PC-9 (cell line): ENCODE results near the gene CYS1. TPM values are rescaled to one million over a fixed set of nuclear protein-coding genes. Genes with fewer than 3 reads are reported as not detected.

ENCODE experiments used
- BruUV-seq: library from RNA; stranded (reverse); fragments of 400-500 nt; replicated peaks from 2 replicates; lab custom pipeline; 2021; lab: Mats Ljungman, UMichigan
- CTCF ChIA-PET: fragments of 300-600 bp; sonication (Branson Sonifier 250); formaldehyde crosslinking; loops from one replicate; lab custom pipeline; 2022; ENCODE audit warnings: antibody characterized with exemption; lab: Charles Lee
- POLR2A ChIA-PET: fragments of 300-600 bp; sonication (Branson Sonifier 250); formaldehyde crosslinking; loops from one replicate; lab custom pipeline; 2022; ENCODE audit warnings: antibody characterized with exemption; ENCODE audit not compliant: unreplicated experiment; lab: Charles Lee
- DNase-seq, 2 experiments: peaks; one replicate each; pipeline versions ENCODE4 v3.0.0 to v3.0.0-alpha.2; 2015 to 2022; ENCODE audit warnings: mixed read lengths in 1 of 2
- H2AFZ ChIP-seq: fragments of 200-600 bp; sonication (generic); 2 replicates; pipeline ENCODE4 v1.8.1; 2017; ENCODE audit warnings: antibody characterized with exemption
- H3F3A ChIP-seq: fragments of 200-600 bp; sonication (generic); 2 replicates; pipeline ENCODE4 v1.8.1; 2017; ENCODE audit warnings: antibody characterized with exemption, mild to moderate bottlenecking, low read depth; ENCODE audit not compliant: insufficient read depth
- H3K27ac ChIP-seq: fragments of 200-600 bp; sonication (generic); 2 replicates; pipeline ENCODE4 v1.6.1; 2016; ENCODE audit warnings: mixed run types
- H3K27me3 ChIP-seq: fragments of 200-600 bp; sonication (generic); 2 replicates; pipeline ENCODE4 v1.6.1; 2016; ENCODE audit warnings: low read depth, mixed run types; ENCODE audit not compliant: insufficient read depth
- H3K36me3 ChIP-seq: fragments of 200-600 bp; sonication (generic); 2 replicates; pipeline ENCODE4 v1.6.1; 2016; ENCODE audit warnings: low read depth, mixed run types
- H3K4me1 ChIP-seq: fragments of 200-600 bp; sonication (generic); replicated peaks from 2 replicates; pipeline ENCODE4 v1.6.1; 2016; ENCODE audit warnings: mixed run types; ENCODE audit not compliant: insufficient read depth
- H3K4me2 ChIP-seq: fragments of 200-600 bp; sonication (generic); 2 replicates; pipeline ENCODE4 v1.6.1; 2017; ENCODE audit warnings: mixed run types
- H3K4me3 ChIP-seq: fragments of 200-600 bp; sonication (generic); 2 replicates; pipeline ENCODE4 v1.6.1; 2016; ENCODE audit warnings: mixed run types
- H3K79me2 ChIP-seq: fragments of 200-600 bp; sonication (generic); 2 replicates; pipeline ENCODE4 v1.6.1; 2017; ENCODE audit warnings: low read depth, mixed run types
- H3K9me2 ChIP-seq: fragments of 200-600 bp; sonication (generic); 2 replicates; pipeline ENCODE4 v1.8.1; 2017; ENCODE audit warnings: mild to moderate bottlenecking; ENCODE audit not compliant: insufficient read depth
- H3K9me3 ChIP-seq: fragments of 200-600 bp; sonication (generic); 2 replicates; pipeline ENCODE4 v1.8.1; 2016; ENCODE audit warnings: low read depth; ENCODE audit not compliant: insufficient read depth
- H4K20me1 ChIP-seq: fragments of 200-600 bp; sonication (generic); 2 replicates; pipeline ENCODE4 v1.8.1; 2017; ENCODE audit not compliant: insufficient read depth
- EZH2 ChIP-seq: fragments of 200-600 bp; sonication (generic); IDR thresholded peaks from 2 replicates; pipeline ENCODE4 v1.8.0; 2017; ENCODE audit warnings: antibody characterized with exemption, low read depth
- intact Hi-C: fragments of 100-400 bp; cut with micrococcal nuclease; formaldehyde crosslinking; loops from one replicate; pipeline ENCODE4 v1.10.0; 2022; ENCODE audit not compliant: unreplicated experiment
- total RNA-seq: library from RNA; stranded (reverse); gene quantifications from 2 replicates; pipeline ENCODE4 v1.2.3, GENCODE V29; 2021
- TF ChIP-seq, protein P1 (sequence below): fragments of 200-600 bp; sonication (generic); conservative IDR thresholded peaks from 2 replicates; pipeline ENCODE4 v1.6.1; 2017; ENCODE audit warnings: mixed run types, antibody characterized with exemption, mild to moderate bottlenecking, moderate library complexity

Gene CYS1
- total RNA-seq, 1 experiment from 2014 or later, result 0.61 TPM

GRCh38 chr2:10067881-10068280 is 12.3 kb downstream of the CYS1 start:
- Histone ChIP-seq H4K20me1 (no peaks in the 10 kb centered on the region), H3K4me3 (no peak overlapping the region), H2AFZ (no peak overlapping the region), H3K27ac (no peak overlapping the region), H3K27me3 (no peaks in the 10 kb centered on the region), H3K4me1 (no peaks in the 10 kb centered on the region), H3K9me2 (no peaks in the 10 kb centered on the region), H3K79me2 (no peaks in the 10 kb centered on the region), H3F3A (no peaks in the 10 kb centered on the region), H3K9me3 (no peaks in the 10 kb centered on the region), H3K36me3 (no peaks in the 10 kb centered on the region), H3K4me2 (no peak overlapping the region)
- BruUV-seq, result no TSS peak
- no peak for DNase-seq
- ChIA-PET POLR2A (interaction anchor here (0.8 kb wide), 1 partner anchor 1832 kb away, joined by 3 read pairs; no protein-coding TSS in a partner anchor), CTCF (interaction anchor here (0.7 kb wide), 1 partner anchor 292 kb away, joined by 10 read pairs; no protein-coding TSS in a partner anchor)
- intact Hi-C loops, result no loop called here
- no peak for TF ChIP-seq EZH2
- TF ChIP-seq, protein P1, sequence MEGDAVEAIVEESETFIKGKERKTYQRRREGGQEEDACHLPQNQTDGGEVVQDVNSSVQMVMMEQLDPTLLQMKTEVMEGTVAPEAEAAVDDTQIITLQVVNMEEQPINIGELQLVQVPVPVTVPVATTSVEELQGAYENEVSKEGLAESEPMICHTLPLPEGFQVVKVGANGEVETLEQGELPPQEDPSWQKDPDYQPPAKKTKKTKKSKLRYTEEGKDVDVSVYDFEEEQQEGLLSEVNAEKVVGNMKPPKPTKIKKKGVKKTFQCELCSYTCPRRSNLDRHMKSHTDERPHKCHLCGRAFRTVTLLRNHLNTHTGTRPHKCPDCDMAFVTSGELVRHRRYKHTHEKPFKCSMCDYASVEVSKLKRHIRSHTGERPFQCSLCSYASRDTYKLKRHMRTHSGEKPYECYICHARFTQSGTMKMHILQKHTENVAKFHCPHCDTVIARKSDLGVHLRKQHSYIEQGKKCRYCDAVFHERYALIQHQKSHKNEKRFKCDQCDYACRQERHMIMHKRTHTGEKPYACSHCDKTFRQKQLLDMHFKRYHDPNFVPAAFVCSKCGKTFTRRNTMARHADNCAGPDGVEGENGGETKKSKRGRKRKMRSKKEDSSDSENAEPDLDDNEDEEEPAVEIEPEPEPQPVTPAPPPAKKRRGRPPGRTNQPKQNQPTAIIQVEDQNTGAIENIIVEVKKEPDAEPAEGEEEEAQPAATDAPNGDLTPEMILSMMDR, result no peak

- TF ChIP-seq, protein P1, result no peak
- no peak for TF ChIP-seq EZH2
- no peak for DNase-seq
- Histone ChIP-seq H3K79me2 (no peaks in the 10 kb centered on the region), H3K9me2 (no peaks in the 10 kb centered on the region), H3K9me3 (no peaks in the 10 kb centered on the region), H3K4me1 (no peaks in the 10 kb centered on the region), H2AFZ (no peak overlapping the region), H3K4me2 (no peak overlapping the region), H3K36me3 (no peaks in the 10 kb centered on the region), H3K27me3 (no peaks in the 10 kb centered on the region), H4K20me1 (no peaks in the 10 kb centered on the region), H3F3A (no peaks in the 10 kb centered on the region), H3K27ac (no peak overlapping the region), H3K4me3 (no peak overlapping the region)
- POLR2A ChIA-PET, result interaction anchor here (0.8 kb wide), 1 partner anchor 1831 kb away, joined by 3 read pairs; no protein-coding TSS in a partner anchor
- intact Hi-C loops, result no loop called here
- CTCF ChIA-PET, result interaction anchor here (0.7 kb wide), 1 partner anchor 292 kb away, joined by 10 read pairs; no protein-coding TSS in a partner anchor
- no TSS peak for BruUV-seq
Measured at GRCh38 chr2:10067330-10067729, 12.9 kb downstream of the CYS1 start.

- TF ChIP-seq, protein P1, result no peak
- no peak for TF ChIP-seq EZH2
- Histone ChIP-seq H3F3A (no peaks in the 10 kb centered on the region), H3K4me1 (no peaks in the 10 kb centered on the region), H3K9me2 (no peaks in the 10 kb centered on the region), H3K27me3 (no peaks in the 10 kb centered on the region), H3K4me2 (no peak overlapping the region), H3K4me3 (no peak overlapping the region), H3K36me3 (no peaks in the 10 kb centered on the region), H2AFZ (no peak overlapping the region), H4K20me1 (no peaks in the 10 kb centered on the region), H3K27ac (no peak overlapping the region), H3K9me3 (no peaks in the 10 kb centered on the region), H3K79me2 (no peaks in the 10 kb centered on the region)
- POLR2A ChIA-PET, result no interaction called here
- CTCF ChIA-PET, result no interaction called here
- intact Hi-C loops, result no loop called here
- BruUV-seq, result no TSS peak
- no peak for DNase-seq
Measured at GRCh38 chr2:10065773-10066055, 14.5 kb downstream of the CYS1 start.
